Stimulated activated CD8-positive, alpha-beta memory T cell treated with anti-CD3 and anti-CD28 coated beads, Interleukin-15, amount 100 ng/mL, for 48 hours (primary cell): ENCODE results near the gene RGS16.

Source experiments
- DNase-seq, 2 donors: peaks; one replicate each; pipeline ENCODE4 v3.0.0-alpha.2; 2020; ENCODE audit warnings: low read depth in 2 of 2

Gene RGS16

GRCh38 chr1:182580736-182581135 lies 23.5 kb downstream of the RGS16 start:
- no peak for DNase-seq

- DNase-seq, result no peak
Observed at GRCh38 chr1:182575540-182576149, 28.5 kb downstream of the RGS16 start.

GRCh38 chr1:182574156-182574555 lies 30.0 kb downstream of the RGS16 start:
- no peak for DNase-seq

- no peak for DNase-seq
Observed at GRCh38 chr1:182570611-182570970, 33.6 kb downstream of the RGS16 start.

- no peak for DNase-seq
Observed at GRCh38 chr1:182569939-182570610, 34.1 kb downstream of the RGS16 start.

- DNase-seq, result no peak
Observed at GRCh38 chr1:182568647-182569284, 35.4 kb downstream of the RGS16 start.

- DNase-seq, result no peak
Observed at GRCh38 chr1:182567629-182568028, 36.6 kb downstream of the RGS16 start.

- no peak for DNase-seq
Observed at GRCh38 chr1:182565537-182565936, 38.7 kb downstream of the RGS16 start.

GRCh38 chr1:182564406-182565004 lies 39.7 kb downstream of the RGS16 start:
- DNase-seq, result no peak

- DNase-seq, result no peak
Observed at GRCh38 chr1:182563095-182563494, 41.1 kb downstream of the RGS16 start.

- no peak for DNase-seq
Observed at GRCh38 chr1:182561456-182561855, 42.7 kb downstream of the RGS16 start.

GRCh38 chr1:182560392-182560984 lies 43.7 kb downstream of the RGS16 start:
- no peak for DNase-seq

GRCh38 chr1:182556279-182556678 lies 47.9 kb downstream of the RGS16 start:
- DNase-seq, result no peak

GRCh38 chr1:182555493-182555892 lies 48.7 kb downstream of the RGS16 start:
- DNase-seq, result no peak

- no peak for DNase-seq
Observed at GRCh38 chr1:182552527-182552926, 51.7 kb downstream of the RGS16 start.

GRCh38 chr1:182549811-182550210 lies 54.4 kb downstream of the RGS16 start:
- DNase-seq, result no peak

GRCh38 chr1:182549346-182549745 lies 54.8 kb downstream of the RGS16 start:
- DNase-seq, result no peak
